ENCODE data around the gene ARHGEF28.

- no peak for TF ChIP-seq SPI1 (IDR thresholded peaks at IDR 0.05; ENCODE audit: borderline replicate concordance, low read depth)
- TF ChIP-seq POLR2AphosphoS5 (IDR thresholded peaks at IDR 0.05; ENCODE audit: low read depth), result no peak
- TF ChIP-seq CTCF (IDR thresholded peaks at IDR 0.05; ENCODE audit: insufficient read depth, low read length), result no peak
- no peak for TF ChIP-seq REST (IDR thresholded peaks at IDR 0.05; ENCODE audit: insufficient replicate concordance, low read depth)
Observed at GRCh38 chr5:73962801-73963425, 336.9 kb downstream of the ARHGEF28 start.

Data from HL-60 (cell line).